ENCODE results near the gene ARL6IP4.

The ARL6IP4 gene

DNA sequence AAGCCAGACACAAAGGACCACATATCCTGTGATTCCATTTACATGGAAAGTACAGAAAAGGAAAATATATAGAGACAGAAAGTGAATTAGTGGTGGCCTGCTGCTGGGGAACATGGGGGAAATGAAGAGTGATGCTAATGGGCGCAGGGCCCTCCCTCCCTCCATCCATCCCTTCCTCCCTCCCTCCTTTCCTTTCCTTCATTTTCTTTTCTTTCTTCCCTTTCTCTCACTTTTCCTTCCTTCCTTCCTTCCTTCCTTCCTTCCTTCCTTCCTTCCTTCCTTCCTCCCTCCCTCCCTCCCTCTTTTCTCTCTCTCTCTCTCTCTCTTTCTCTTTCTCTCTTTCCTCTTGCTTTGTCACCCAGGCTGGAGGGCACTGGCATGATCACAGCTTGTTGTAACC lies 37.3 kb downstream of the ARL6IP4 start:
- H3K4me3 ChIP-seq (ENCODE audit: low read length), result no peak overlapping the region
- no peak overlapping the region for H3K9ac ChIP-seq (ENCODE audit: low read length)
- H3K4me1 ChIP-seq (ENCODE audit: low read length), result no peaks in the 10 kb centered on the region
- TF ChIP-seq EZH2phosphoT487 (IDR thresholded peaks at IDR 0.05; ENCODE audit: low read length) (no peak), EZH2 (optimal IDR thresholded peaks at IDR 0.05; ENCODE audit: low read depth, low read length) (no peak), CTCF (IDR thresholded peaks at IDR 0.05; ENCODE audit: low read length) (no peak)
- H4K20me1 ChIP-seq (ENCODE audit: insufficient read depth, low read length), result no peaks in the 10 kb centered on the region
- no peaks in the 10 kb centered on the region for H3K36me3 ChIP-seq (replicated peaks; ENCODE audit: insufficient read depth, low read length)
- no peaks in the 10 kb centered on the region for H3K79me2 ChIP-seq (ENCODE audit: low read length)
- no peaks in the 10 kb centered on the region for H3K9me2 ChIP-seq (replicated peaks; ENCODE audit: insufficient read depth, low read length)
- no peak overlapping the region for H3K27ac ChIP-seq (ENCODE audit: low read length)
- no peaks in the 10 kb centered on the region for H3F3A ChIP-seq (ENCODE audit: insufficient read depth, low read length)
- H3K9me3 ChIP-seq (replicated peaks; ENCODE audit: insufficient read depth, low read length), result no peaks in the 10 kb centered on the region
- no peak overlapping the region for H3K4me2 ChIP-seq (ENCODE audit: low read depth, low read length)
- H3K27me3 ChIP-seq (replicated peaks; ENCODE audit: insufficient read depth, low read length), result no peaks in the 10 kb centered on the region
- DNase-seq, result no peak
- no peak overlapping the region for H2AFZ ChIP-seq (ENCODE audit: low read length)

GRCh38 chr12:123019841-123020138 lies 39.3 kb downstream of the ARL6IP4 start:
- Histone ChIP-seq H3K79me2 (ENCODE audit: low read length) (no peaks in the 10 kb centered on the region), H3K4me3 (ENCODE audit: low read length) (no peak overlapping the region), H3K9me2 (replicated peaks; ENCODE audit: insufficient read depth, low read length) (no peaks in the 10 kb centered on the region), H3K27ac (ENCODE audit: low read length) (no peak overlapping the region), H3K36me3 (replicated peaks; ENCODE audit: insufficient read depth, low read length) (no peaks in the 10 kb centered on the region), H3K9ac (ENCODE audit: low read length) (no peak overlapping the region), H3K9me3 (replicated peaks; ENCODE audit: insufficient read depth, low read length) (no peaks in the 10 kb centered on the region), H3K4me2 (ENCODE audit: low read depth, low read length) (no peak overlapping the region), H3K4me1 (ENCODE audit: low read length) (no peaks in the 10 kb centered on the region), H3K27me3 (replicated peaks; ENCODE audit: insufficient read depth, low read length) (no peaks in the 10 kb centered on the region), H2AFZ (ENCODE audit: low read length) (no peak overlapping the region), H4K20me1 (ENCODE audit: insufficient read depth, low read length) (no peaks in the 10 kb centered on the region), H3F3A (ENCODE audit: insufficient read depth, low read length) (no peaks in the 10 kb centered on the region)
- TF ChIP-seq EZH2 (optimal IDR thresholded peaks at IDR 0.05; ENCODE audit: low read depth, low read length), result no peak
- TF ChIP-seq EZH2phosphoT487 (IDR thresholded peaks at IDR 0.05; ENCODE audit: low read length), result no peak
- TF ChIP-seq CTCF (IDR thresholded peaks at IDR 0.05; ENCODE audit: low read length), result no peak
- DNase-seq, result no peak

DNA sequence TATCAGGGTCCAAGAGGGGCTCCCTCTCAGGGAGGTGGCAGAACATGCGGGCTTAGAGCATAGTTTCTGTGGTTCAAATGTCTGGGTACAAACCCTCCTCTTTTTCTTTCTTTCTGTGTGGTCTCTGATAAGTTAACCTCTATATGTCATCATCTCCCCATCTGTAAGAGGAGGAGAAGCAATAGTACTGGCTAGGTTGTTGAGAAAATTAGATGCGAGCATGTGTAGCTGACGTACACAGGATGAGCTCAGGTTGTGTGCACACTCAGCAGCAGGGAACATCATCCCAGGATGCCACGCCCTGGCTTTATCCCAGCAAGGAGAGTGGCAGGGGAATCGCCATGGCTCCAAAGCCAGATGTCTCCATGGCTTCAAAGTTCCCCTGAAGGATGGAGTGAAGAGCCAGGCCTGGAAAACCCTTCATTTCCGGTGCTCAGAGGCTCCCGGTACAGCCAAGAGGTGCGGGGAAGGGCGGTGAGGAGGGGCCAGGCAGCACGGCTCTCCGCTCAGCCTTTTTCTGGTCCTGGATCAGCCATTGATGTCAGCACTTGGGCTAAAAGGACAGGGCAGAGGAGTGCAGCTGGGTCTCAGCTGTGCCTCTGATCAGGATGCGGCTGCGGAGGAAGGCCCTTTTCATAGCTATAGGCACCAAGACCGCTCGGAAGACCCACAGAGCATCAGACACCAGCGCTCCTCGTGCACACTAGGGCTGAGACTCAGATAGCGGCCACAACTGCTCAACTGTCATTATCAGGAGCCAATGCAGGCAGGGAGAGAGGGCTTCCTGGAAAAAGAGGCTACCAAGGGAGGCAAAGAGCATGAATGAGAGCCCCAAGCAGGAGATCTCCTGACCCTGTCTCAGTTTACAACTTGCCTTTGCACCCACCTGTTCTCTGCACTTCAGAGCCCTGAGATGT lies 41.5 kb downstream of the ARL6IP4 start:
- Histone ChIP-seq H2AFZ (ENCODE audit: low read length) (no peak overlapping the region), H3F3A (ENCODE audit: insufficient read depth, low read length) (no peaks in the 10 kb centered on the region), H3K79me2 (ENCODE audit: low read length) (no peaks in the 10 kb centered on the region), H3K27me3 (replicated peaks; ENCODE audit: insufficient read depth, low read length) (no peaks in the 10 kb centered on the region), H3K9me2 (replicated peaks; ENCODE audit: insufficient read depth, low read length) (no peaks in the 10 kb centered on the region), H3K27ac (ENCODE audit: low read length) (no peak overlapping the region), H3K9ac (ENCODE audit: low read length) (no peak overlapping the region), H3K9me3 (replicated peaks; ENCODE audit: insufficient read depth, low read length) (no peaks in the 10 kb centered on the region), H3K4me3 (ENCODE audit: low read length) (no peak overlapping the region), H3K4me2 (ENCODE audit: low read depth, low read length) (no peak overlapping the region), H4K20me1 (ENCODE audit: insufficient read depth, low read length) (no peaks in the 10 kb centered on the region), H3K36me3 (replicated peaks; ENCODE audit: insufficient read depth, low read length) (no peaks in the 10 kb centered on the region), H3K4me1 (ENCODE audit: low read length) (no peaks in the 10 kb centered on the region)
- TF ChIP-seq EZH2phosphoT487 (IDR thresholded peaks at IDR 0.05; ENCODE audit: low read length), result no peak
- no peak for TF ChIP-seq EZH2 (optimal IDR thresholded peaks at IDR 0.05; ENCODE audit: low read depth, low read length)
- no peak for TF ChIP-seq CTCF (IDR thresholded peaks at IDR 0.05; ENCODE audit: low read length)
- DNase-seq, result no peak

Measured in MM.1S (cell line).